Measurements from ENCODE around the gene ADAMTS17. TPM values are rescaled to one million over a fixed set of nuclear protein-coding genes. Genes with fewer than 3 reads are reported as not detected.
"Not testable (repeated sequence)": the region's sequence is repeated elsewhere in the genome, so short reads cannot be mapped to it uniquely, and the experiment has no call there.

ADAMTS17 gene
- total RNA-seq, 1 donor from 2014 or later: 0.47 TPM

- intact Hi-C loops (cut with micrococcal nuclease): no loop called here
- Mint-ChIP-seq H3K4me3 (no peak overlapping the region), H3K9me3 (no peaks in the 10 kb centered on the region), H3K27ac (no peak overlapping the region), H3K36me3 (ENCODE audit: low read depth) (no peaks in the 10 kb centered on the region), H3K4me1 (no peaks in the 10 kb centered on the region), H3K27me3 (peaks cover 2% of the 10 kb centered on the region)
- DNase-seq: no peak
These were observed 359.7 kb downstream of the ADAMTS17 start for GRCh38 chr15:99981839-99982658.

GRCh38 chr15:99981191-99981647, 360.6 kb downstream of the ADAMTS17 start:
- H3K4me1 Mint-ChIP-seq: no peaks in the 10 kb centered on the region
- no peak overlapping the region for H3K27ac Mint-ChIP-seq
- intact Hi-C loops (cut with micrococcal nuclease): no loop called here

GRCh38 chr15:99980752-99981151, 361.0 kb downstream of the ADAMTS17 start:
- no peak overlapping the region for H3K4me3 Mint-ChIP-seq
- H3K27me3 Mint-ChIP-seq: peaks cover 2% of the 10 kb centered on the region
- intact Hi-C loops (cut with micrococcal nuclease): no loop called here
- no peaks in the 10 kb centered on the region for H3K4me1 Mint-ChIP-seq
- no peak for DNase-seq
- no peak overlapping the region for H3K27ac Mint-ChIP-seq
- H3K9me3 Mint-ChIP-seq: no peaks in the 10 kb centered on the region
- no peaks in the 10 kb centered on the region for H3K36me3 Mint-ChIP-seq (ENCODE audit: low read depth)

More at GRCh38 chr15:99981191-99981647, 360.6 kb downstream of the ADAMTS17 start:
- no peaks in the 10 kb centered on the region for H3K36me3 Mint-ChIP-seq (ENCODE audit: low read depth)
- H3K27me3 Mint-ChIP-seq: peaks cover 2% of the 10 kb centered on the region
- no peaks in the 10 kb centered on the region for H3K9me3 Mint-ChIP-seq
- no peak for DNase-seq
- H3K4me3 Mint-ChIP-seq: no peak overlapping the region

- H3K9me3 Mint-ChIP-seq; intact Hi-C loops (cut with micrococcal nuclease); H3K4me1 Mint-ChIP-seq; H3K27me3 Mint-ChIP-seq; DNase-seq; H3K27ac Mint-ChIP-seq; H3K4me3 Mint-ChIP-seq; H3K36me3 Mint-ChIP-seq (ENCODE audit: low read depth): not testable (repeated sequence)
These were observed 361.9 kb downstream of the ADAMTS17 start for GRCh38 chr15:99979886-99980285.

- Mint-ChIP-seq H3K9me3 (no peaks in the 10 kb centered on the region), H3K27ac (no peak overlapping the region), H3K27me3 (peaks cover 2% of the 10 kb centered on the region), H3K36me3 (ENCODE audit: low read depth) (no peaks in the 10 kb centered on the region), H3K4me3 (no peak overlapping the region), H3K4me1 (no peaks in the 10 kb centered on the region)
- intact Hi-C loops (cut with micrococcal nuclease): no loop called here
- DNase-seq: no peak
These were observed 362.4 kb downstream of the ADAMTS17 start for GRCh38 chr15:99979371-99979770.

- Mint-ChIP-seq H3K27me3 (peaks cover 2% of the 10 kb centered on the region), H3K4me1 (no peaks in the 10 kb centered on the region), H3K4me3 (no peak overlapping the region), H3K9me3 (no peaks in the 10 kb centered on the region), H3K27ac (no peak overlapping the region), H3K36me3 (ENCODE audit: low read depth) (no peaks in the 10 kb centered on the region)
- DNase-seq: no peak
- intact Hi-C loops (cut with micrococcal nuclease): no loop called here
These were observed 363.3 kb downstream of the ADAMTS17 start for GRCh38 chr15:99978426-99978825.

- Mint-ChIP-seq H3K4me1 (no peaks in the 10 kb centered on the region), H3K27me3 (no peaks in the 10 kb centered on the region), H3K27ac (no peak overlapping the region), H3K9me3 (no peaks in the 10 kb centered on the region), H3K4me3 (no peak overlapping the region), H3K36me3 (ENCODE audit: low read depth) (no peaks in the 10 kb centered on the region)
- no peak for DNase-seq
- intact Hi-C loops (cut with micrococcal nuclease): no loop called here
These were observed 363.8 kb downstream of the ADAMTS17 start for GRCh38 chr15:99977929-99978328.

GRCh38 chr15:99976811-99977271, 364.9 kb downstream of the ADAMTS17 start:
- no peaks in the 10 kb centered on the region for H3K27me3 Mint-ChIP-seq
- H3K4me1 Mint-ChIP-seq: no peaks in the 10 kb centered on the region

GRCh38 chr15:99976000-99976399, 365.8 kb downstream of the ADAMTS17 start:
- intact Hi-C loops (cut with micrococcal nuclease): no loop called here
- Mint-ChIP-seq H3K27ac (no peak overlapping the region), H3K4me3 (no peak overlapping the region), H3K9me3 (no peaks in the 10 kb centered on the region), H3K4me1 (no peaks in the 10 kb centered on the region), H3K36me3 (ENCODE audit: low read depth) (no peaks in the 10 kb centered on the region), H3K27me3 (no peaks in the 10 kb centered on the region)
- DNase-seq: no peak

More at GRCh38 chr15:99976811-99977271, 364.9 kb downstream of the ADAMTS17 start:
- Mint-ChIP-seq H3K9me3 (no peaks in the 10 kb centered on the region), H3K36me3 (ENCODE audit: low read depth) (no peaks in the 10 kb centered on the region), H3K27ac (no peak overlapping the region), H3K4me3 (no peak overlapping the region)
- no peak for DNase-seq
- intact Hi-C loops (cut with micrococcal nuclease): no loop called here

- no peak for DNase-seq
- intact Hi-C loops (cut with micrococcal nuclease): no loop called here
- H3K4me3 Mint-ChIP-seq: no peak overlapping the region
- H3K9me3 Mint-ChIP-seq: no peaks in the 10 kb centered on the region
- H3K27me3 Mint-ChIP-seq: no peaks in the 10 kb centered on the region
- no peaks in the 10 kb centered on the region for H3K4me1 Mint-ChIP-seq
- no peaks in the 10 kb centered on the region for H3K36me3 Mint-ChIP-seq (ENCODE audit: low read depth)
- no peak overlapping the region for H3K27ac Mint-ChIP-seq
These were observed 367.5 kb downstream of the ADAMTS17 start for GRCh38 chr15:99974246-99974645.

GRCh38 chr15:99973351-99973750, 368.4 kb downstream of the ADAMTS17 start:
- H3K27me3 Mint-ChIP-seq: no peaks in the 10 kb centered on the region
- DNase-seq: no peak

GRCh38 chr15:99970891-99971430, 370.8 kb downstream of the ADAMTS17 start:
- H3K36me3 Mint-ChIP-seq (ENCODE audit: low read depth): no peaks in the 10 kb centered on the region

More at GRCh38 chr15:99973351-99973750, 368.4 kb downstream of the ADAMTS17 start:
- H3K9me3 Mint-ChIP-seq: no peaks in the 10 kb centered on the region
- no peak overlapping the region for H3K4me3 Mint-ChIP-seq
- H3K4me1 Mint-ChIP-seq: no peaks in the 10 kb centered on the region
- intact Hi-C loops (cut with micrococcal nuclease): no loop called here
- no peaks in the 10 kb centered on the region for H3K36me3 Mint-ChIP-seq (ENCODE audit: low read depth)
- no peak overlapping the region for H3K27ac Mint-ChIP-seq

GRCh38 chr15:99969261-99969920, 372.4 kb downstream of the ADAMTS17 start:
- no peak overlapping the region for H3K4me3 Mint-ChIP-seq
- no peak for DNase-seq
- no peaks in the 10 kb centered on the region for H3K36me3 Mint-ChIP-seq (ENCODE audit: low read depth)
- no peaks in the 10 kb centered on the region for H3K4me1 Mint-ChIP-seq
- no peaks in the 10 kb centered on the region for H3K9me3 Mint-ChIP-seq
- H3K27me3 Mint-ChIP-seq: no peaks in the 10 kb centered on the region
- no peak overlapping the region for H3K27ac Mint-ChIP-seq
- intact Hi-C loops (cut with micrococcal nuclease): no loop called here

More at GRCh38 chr15:99970891-99971430, 370.8 kb downstream of the ADAMTS17 start:
- no peak overlapping the region for H3K27ac Mint-ChIP-seq
- no peak overlapping the region for H3K4me3 Mint-ChIP-seq
- no peaks in the 10 kb centered on the region for H3K4me1 Mint-ChIP-seq
- no peaks in the 10 kb centered on the region for H3K27me3 Mint-ChIP-seq
- no peak for DNase-seq
- intact Hi-C loops (cut with micrococcal nuclease): no loop called here
- H3K9me3 Mint-ChIP-seq: no peaks in the 10 kb centered on the region

GRCh38 chr15:99967841-99968371, 373.9 kb downstream of the ADAMTS17 start:
- H3K36me3 Mint-ChIP-seq (ENCODE audit: low read depth): no peaks in the 10 kb centered on the region
- no peak overlapping the region for H3K27ac Mint-ChIP-seq
- H3K4me3 Mint-ChIP-seq: no peak overlapping the region
- no peaks in the 10 kb centered on the region for H3K27me3 Mint-ChIP-seq
- no peak for DNase-seq
- H3K4me1 Mint-ChIP-seq: no peaks in the 10 kb centered on the region
- intact Hi-C loops (cut with micrococcal nuclease): no loop called here
- no peaks in the 10 kb centered on the region for H3K9me3 Mint-ChIP-seq

Measured in activated CD4-positive, alpha-beta T cell treated with anti-CD3 and anti-CD28 coated beads, Interleukin-2, amount 10 ng/mL, durations not matched to agents 24 days and 14 days (primary cell).